Right hindlimb (tissue), 1 donor: Measurements from ENCODE around the gene RBKS.
A peak's percentile ranks its signal among the peaks of the same experiment; 100 is the strongest.
"Not testable (repeated sequence)": the region's sequence is repeated elsewhere in the genome, so short reads cannot be mapped to it uniquely, and the experiment has no call there.

Experiments
- DNase-seq: peaks from one replicate; pipeline ENCODE4 v3.0.0-alpha.2; 2018

RBKS gene

GRCh38 chr2:27756091-27756490 is 134.1 kb downstream of the RBKS start:
- DNase-seq: no peak

- no peak for DNase-seq
Observed at GRCh38 chr2:27754831-27755230, 135.4 kb downstream of the RBKS start.

- peak; percentile 70 for DNase-seq
Observed at GRCh38 chr2:27754138-27754588, 136.0 kb downstream of the RBKS start.

- DNase-seq: no peak
Observed at GRCh38 chr2:27752551-27753237, 137.5 kb downstream of the RBKS start.

GRCh38 chr2:27751377-27751776 is 138.8 kb downstream of the RBKS start:
- no peak for DNase-seq

GRCh38 chr2:27748803-27749554 is 141.2 kb downstream of the RBKS start:
- not testable (repeated sequence) for DNase-seq

- DNase-seq: no peak
Observed at GRCh38 chr2:27747827-27748352, 142.3 kb downstream of the RBKS start.

- no peak for DNase-seq
Observed at GRCh38 chr2:27746325-27746724, 143.9 kb downstream of the RBKS start.

GRCh38 chr2:27745494-27745893 is 144.7 kb downstream of the RBKS start:
- not testable (repeated sequence) for DNase-seq

- DNase-seq: no peak
Observed at GRCh38 chr2:27742571-27742970, 147.6 kb downstream of the RBKS start.

- no peak for DNase-seq
Observed at GRCh38 chr2:27741673-27742072, 148.5 kb downstream of the RBKS start.

GRCh38 chr2:27739058-27739373 is 151.2 kb downstream of the RBKS start:
- no peak for DNase-seq

- no peak for DNase-seq
Observed at GRCh38 chr2:27738349-27739057, 151.7 kb downstream of the RBKS start.

- DNase-seq: no peak
Observed at GRCh38 chr2:27737676-27738348, 152.4 kb downstream of the RBKS start.

- no peak for DNase-seq
Observed at GRCh38 chr2:27736890-27737204, 153.3 kb downstream of the RBKS start.

- DNase-seq: no peak
Observed at GRCh38 chr2:27736031-27736889, 153.9 kb downstream of the RBKS start.

GRCh38 chr2:27735263-27735904 is 154.8 kb downstream of the RBKS start:
- peak; percentile 87 for DNase-seq

GRCh38 chr2:27734305-27734704 is 155.9 kb downstream of the RBKS start:
- no peak for DNase-seq
